ENCODE results near the gene CERK. TPM values are rescaled to one million over a fixed set of nuclear protein-coding genes. Genes with fewer than 3 reads are reported as not detected.

The CERK gene
- total and polyA plus RNA-seq, 9 of the 15 experiments (the other 6 are each of a cell fraction or from before 2014, with no cell fraction given) = 1.1 to 14.9 (median 8.7) TPM

DNA sequence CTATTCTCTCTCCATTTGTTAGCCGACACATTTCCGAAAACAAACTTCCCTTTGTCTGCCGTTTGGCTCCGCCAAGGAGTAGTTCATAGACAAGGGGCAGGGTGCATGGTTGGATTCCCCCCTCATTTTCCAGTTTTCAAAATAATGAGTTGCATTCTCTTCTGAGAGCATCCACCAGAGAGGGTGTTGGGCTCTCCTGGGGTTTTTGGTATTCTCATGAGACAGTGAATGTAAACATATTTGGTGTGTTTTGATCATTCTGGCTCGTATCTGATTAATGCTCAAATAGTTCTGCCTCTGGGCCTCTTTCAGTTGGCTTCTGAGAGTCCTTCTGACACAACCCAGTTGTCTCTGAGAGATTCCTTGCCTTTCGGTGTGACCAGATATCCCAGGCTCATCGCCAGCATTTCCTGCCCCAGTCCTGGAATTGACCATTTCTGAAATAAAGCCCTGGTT lies 96.2 kb downstream of the CERK start:
- no peak for FAIRE-seq
- Histone ChIP-seq H3K4me3 (no peak overlapping the region), H2AFZ (ENCODE audit: low read depth, low read length) (no peak overlapping the region), H3K9me1 (ENCODE audit: control insufficient read depth, insufficient read depth, low read length) (no peaks in the 10 kb centered on the region), H3K4me2 (ENCODE audit: insufficient read depth, low read length) (no peak overlapping the region), H3K9ac (ENCODE audit: insufficient read depth in 1 of 2, low read depth in 2 of 2, low read length in 2 of 2) (no peak overlapping the region), H3K27me3 (ENCODE audit: control insufficient read depth in 2 of 2, insufficient read depth in 2 of 2, low read length in 2 of 2) (no peaks in the 10 kb centered on the region), H3K9me3 (replicated peaks; ENCODE audit: control insufficient read depth, insufficient read depth, low read depth, low read length) (no peaks in the 10 kb centered on the region), H4K20me1 (replicated peaks; ENCODE audit: control insufficient read depth, insufficient read depth, low read length) (no peaks in the 10 kb centered on the region), H3K4me1 (replicated peaks in 1 of 2; ENCODE audit: control insufficient read depth in 2 of 2, insufficient read depth in 2 of 2, low read length in 2 of 2) (peaks cover 0 to 10% of the 10 kb centered on the region in 2 experiments; a peak in 2 of 5 replicates), H3K79me2 (ENCODE audit: control insufficient read depth, insufficient read depth, low read length) (peaks cover 6% of the 10 kb centered on the region; the same call in 1 of the 3 replicates), H3K36me3 (ENCODE audit: control insufficient read depth, insufficient read depth, low read length) (peaks cover 10% of the 10 kb centered on the region; the same call in 2 of the 3 replicates), H3K27ac (ENCODE audit: extremely low read depth, low read depth, low read length) (no peak overlapping the region)
- no peak for DNase-seq (ENCODE audit: extremely low read depth in 1 of 4, low spot score in 3 of 4)
- no TSS peak for BruUV-seq (replicated peaks)
- in situ Hi-C loops (cut with MboI) = loop anchor here (10.0 kb wide), 1 partner anchor 77 kb away; no protein-coding TSS in a partner anchor
- intact Hi-C loops (cut with micrococcal nuclease) = no loop called here
- WGBS (ENCODE audit: insufficient coverage, low coverage, missing lambda C conversion rate) = 79% methylated on average over 7 of the region's 7 CpGs
- ChIA-PET CTCF (ENCODE audit: low intra/inter-chr PET ratio) (no interaction called here), POLR2A (no interaction called here)
- no peak for ATAC-seq
- TF ChIP-seq EP300 (IDR thresholded peaks at IDR 0.05; ENCODE audit: low read length) = no peak
- TF ChIP-seq, protein P1, sequence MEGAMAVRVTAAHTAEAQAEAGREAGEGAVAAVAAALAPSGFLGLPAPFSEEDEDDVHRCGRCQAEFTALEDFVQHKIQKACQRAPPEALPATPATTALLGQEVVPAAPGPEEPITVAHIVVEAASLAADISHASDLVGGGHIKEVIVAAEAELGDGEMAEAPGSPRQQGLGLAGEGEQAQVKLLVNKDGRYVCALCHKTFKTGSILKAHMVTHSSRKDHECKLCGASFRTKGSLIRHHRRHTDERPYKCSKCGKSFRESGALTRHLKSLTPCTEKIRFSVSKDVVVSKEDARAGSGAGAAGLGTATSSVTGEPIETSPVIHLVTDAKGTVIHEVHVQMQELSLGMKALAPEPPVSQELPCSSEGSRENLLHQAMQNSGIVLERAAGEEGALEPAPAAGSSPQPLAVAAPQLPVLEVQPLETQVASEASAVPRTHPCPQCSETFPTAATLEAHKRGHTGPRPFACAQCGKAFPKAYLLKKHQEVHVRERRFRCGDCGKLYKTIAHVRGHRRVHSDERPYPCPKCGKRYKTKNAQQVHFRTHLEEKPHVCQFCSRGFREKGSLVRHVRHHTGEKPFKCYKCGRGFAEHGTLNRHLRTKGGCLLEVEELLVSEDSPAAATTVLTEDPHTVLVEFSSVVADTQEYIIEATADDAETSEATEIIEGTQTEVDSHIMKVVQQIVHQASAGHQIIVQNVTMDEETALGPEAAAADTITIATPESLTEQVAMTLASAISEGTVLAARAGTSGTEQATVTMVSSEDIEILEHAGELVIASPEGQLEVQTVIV (CRISPR knock-in tag; IDR thresholded peaks at IDR 0.05; ENCODE audit: borderline replicate concordance) = no peak
- TF ChIP-seq RHOXF2B (CRISPR knock-in tag; conservative IDR thresholded peaks at IDR 0.05) = no peak
- TF ChIP-seq ETS2 (tag; IDR thresholded peaks at IDR 0.05; ENCODE audit: borderline replicate concordance, poor library complexity, severe bottlenecking) = no peak
- TF ChIP-seq, protein P2, sequence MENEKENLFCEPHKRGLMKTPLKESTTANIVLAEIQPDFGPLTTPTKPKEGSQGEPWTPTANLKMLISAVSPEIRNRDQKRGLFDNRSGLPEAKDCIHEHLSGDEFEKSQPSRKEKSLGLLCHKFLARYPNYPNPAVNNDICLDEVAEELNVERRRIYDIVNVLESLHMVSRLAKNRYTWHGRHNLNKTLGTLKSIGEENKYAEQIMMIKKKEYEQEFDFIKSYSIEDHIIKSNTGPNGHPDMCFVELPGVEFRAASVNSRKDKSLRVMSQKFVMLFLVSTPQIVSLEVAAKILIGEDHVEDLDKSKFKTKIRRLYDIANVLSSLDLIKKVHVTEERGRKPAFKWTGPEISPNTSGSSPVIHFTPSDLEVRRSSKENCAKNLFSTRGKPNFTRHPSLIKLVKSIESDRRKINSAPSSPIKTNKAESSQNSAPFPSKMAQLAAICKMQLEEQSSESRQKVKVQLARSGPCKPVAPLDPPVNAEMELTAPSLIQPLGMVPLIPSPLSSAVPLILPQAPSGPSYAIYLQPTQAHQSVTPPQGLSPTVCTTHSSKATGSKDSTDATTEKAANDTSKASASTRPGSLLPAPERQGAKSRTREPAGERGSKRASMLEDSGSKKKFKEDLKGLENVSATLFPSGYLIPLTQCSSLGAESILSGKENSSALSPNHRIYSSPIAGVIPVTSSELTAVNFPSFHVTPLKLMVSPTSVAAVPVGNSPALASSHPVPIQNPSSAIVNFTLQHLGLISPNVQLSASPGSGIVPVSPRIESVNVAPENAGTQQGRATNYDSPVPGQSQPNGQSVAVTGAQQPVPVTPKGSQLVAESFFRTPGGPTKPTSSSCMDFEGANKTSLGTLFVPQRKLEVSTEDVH (IDR thresholded peaks at IDR 0.05; ENCODE audit: low read depth, partially characterized antibody) = no peak
- TF ChIP-seq RBM14 (IDR thresholded peaks at IDR 0.05; ENCODE audit: borderline replicate concordance, insufficient read depth, low read depth, low read length) = no peak
- TF ChIP-seq, protein P3, sequence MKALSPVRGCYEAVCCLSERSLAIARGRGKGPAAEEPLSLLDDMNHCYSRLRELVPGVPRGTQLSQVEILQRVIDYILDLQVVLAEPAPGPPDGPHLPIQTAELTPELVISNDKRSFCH (CRISPR knock-in tag; IDR thresholded peaks at IDR 0.05) = no peak
- TF ChIP-seq, protein P3 (tag; IDR thresholded peaks at IDR 0.05) = no peak
- no peak for TF ChIP-seq CHD1 (IDR thresholded peaks at IDR 0.05; ENCODE audit: low read length)
- TF ChIP-seq KAT2B (IDR thresholded peaks at IDR 0.05; ENCODE audit: low read depth, low read length) = no peak
- TF ChIP-seq, protein P4, sequence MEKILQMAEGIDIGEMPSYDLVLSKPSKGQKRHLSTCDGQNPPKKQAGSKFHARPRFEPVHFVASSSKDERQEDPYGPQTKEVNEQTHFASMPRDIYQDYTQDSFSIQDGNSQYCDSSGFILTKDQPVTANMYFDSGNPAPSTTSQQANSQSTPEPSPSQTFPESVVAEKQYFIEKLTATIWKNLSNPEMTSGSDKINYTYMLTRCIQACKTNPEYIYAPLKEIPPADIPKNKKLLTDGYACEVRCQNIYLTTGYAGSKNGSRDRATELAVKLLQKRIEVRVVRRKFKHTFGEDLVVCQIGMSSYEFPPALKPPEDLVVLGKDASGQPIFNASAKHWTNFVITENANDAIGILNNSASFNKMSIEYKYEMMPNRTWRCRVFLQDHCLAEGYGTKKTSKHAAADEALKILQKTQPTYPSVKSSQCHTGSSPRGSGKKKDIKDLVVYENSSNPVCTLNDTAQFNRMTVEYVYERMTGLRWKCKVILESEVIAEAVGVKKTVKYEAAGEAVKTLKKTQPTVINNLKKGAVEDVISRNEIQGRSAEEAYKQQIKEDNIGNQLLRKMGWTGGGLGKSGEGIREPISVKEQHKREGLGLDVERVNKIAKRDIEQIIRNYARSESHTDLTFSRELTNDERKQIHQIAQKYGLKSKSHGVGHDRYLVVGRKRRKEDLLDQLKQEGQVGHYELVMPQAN (IDR thresholded peaks at IDR 0.05; ENCODE audit: borderline replicate concordance) = no peak
- TF ChIP-seq, protein P5, sequence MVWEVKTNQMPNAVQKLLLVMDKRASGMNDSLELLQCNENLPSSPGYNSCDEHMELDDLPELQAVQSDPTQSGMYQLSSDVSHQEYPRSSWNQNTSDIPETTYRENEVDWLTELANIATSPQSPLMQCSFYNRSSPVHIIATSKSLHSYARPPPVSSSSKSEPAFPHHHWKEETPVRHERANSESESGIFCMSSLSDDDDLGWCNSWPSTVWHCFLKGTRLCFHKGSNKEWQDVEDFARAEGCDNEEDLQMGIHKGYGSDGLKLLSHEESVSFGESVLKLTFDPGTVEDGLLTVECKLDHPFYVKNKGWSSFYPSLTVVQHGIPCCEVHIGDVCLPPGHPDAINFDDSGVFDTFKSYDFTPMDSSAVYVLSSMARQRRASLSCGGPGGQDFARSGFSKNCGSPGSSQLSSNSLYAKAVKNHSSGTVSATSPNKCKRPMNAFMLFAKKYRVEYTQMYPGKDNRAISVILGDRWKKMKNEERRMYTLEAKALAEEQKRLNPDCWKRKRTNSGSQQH (CRISPR knock-in tag; IDR thresholded peaks at IDR 0.05) = no peak
- no peak for TF ChIP-seq MED1 (CRISPR knock-in tag; IDR thresholded peaks at IDR 0.05; ENCODE audit: borderline replicate concordance)
